HG02588 (cell line): ENCODE data around the gene ZCCHC3.

Experiments used
- ATAC-seq: cut with Tn5 transposase; IDR thresholded peaks from one replicate; pipeline ENCODE4 v1.9.1; 2021; ENCODE audit warnings: mild to moderate bottlenecking, moderate library complexity; ENCODE audit not compliant: unreplicated experiment

The ZCCHC3 gene

GRCh38 chr20:278607-279571 lies 18.5 kb upstream of the ZCCHC3 start:
- no peak for ATAC-seq

- ATAC-seq = no peak
These were observed 13.2 kb upstream of the ZCCHC3 start for GRCh38 chr20:284172-284571.

DNA sequence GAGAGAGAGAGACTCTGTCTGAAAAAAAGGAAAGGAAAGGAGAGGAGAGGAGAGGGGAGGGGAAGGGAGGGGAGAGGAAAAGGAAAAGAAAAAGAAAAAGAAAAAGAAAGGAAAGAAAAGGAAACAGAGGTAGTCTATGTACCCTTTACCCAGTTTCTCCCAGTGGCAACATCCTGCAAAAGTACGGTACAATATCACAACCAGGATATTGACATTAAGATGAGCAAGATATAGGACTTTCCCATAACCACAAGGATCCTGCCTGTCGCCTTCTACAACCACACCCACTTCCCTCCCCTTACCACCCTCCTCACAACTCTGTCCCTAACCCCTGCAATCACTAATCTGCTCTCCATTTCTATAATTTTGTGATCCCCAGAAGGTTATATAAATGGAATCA lies 10.9 kb upstream of the ZCCHC3 start:
- ATAC-seq = no peak

DNA sequence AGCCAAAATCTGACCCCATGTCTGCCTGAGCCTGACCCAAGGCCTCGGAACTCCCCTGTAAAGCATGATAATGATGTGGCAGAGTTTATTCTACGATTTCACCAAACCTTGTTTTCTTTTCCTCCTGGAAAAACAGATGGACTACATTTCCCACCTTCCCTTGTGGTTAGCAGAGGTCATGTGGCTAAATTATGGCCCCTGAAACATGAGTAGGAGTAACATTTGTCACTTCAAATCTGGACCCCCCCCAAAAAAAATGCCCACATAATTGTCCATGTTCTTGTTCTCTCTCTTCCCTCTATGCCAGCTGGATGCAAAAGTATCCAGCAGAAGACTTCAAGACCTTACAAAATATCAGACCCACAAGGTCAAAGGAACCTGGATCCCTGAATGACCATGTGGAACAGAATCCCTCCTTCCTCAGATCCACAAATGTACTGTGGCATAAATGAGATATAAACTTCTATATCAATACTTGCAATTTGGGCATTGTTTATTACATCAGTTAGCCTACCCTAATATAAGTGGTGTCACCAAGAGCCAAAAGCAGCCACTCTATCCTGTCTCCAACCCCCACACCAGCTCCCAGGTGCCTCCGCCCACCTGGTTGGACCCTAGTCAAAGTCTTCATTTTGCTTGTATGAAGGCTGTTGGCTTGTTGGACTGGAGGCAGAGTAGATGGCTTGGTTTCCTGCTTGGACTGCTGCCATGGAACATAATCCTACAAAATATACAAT lies 8.2 kb upstream of the ZCCHC3 start:
- no peak for ATAC-seq

- ATAC-seq = no peak
These were observed 7.7 kb upstream of the ZCCHC3 start for GRCh38 chr20:289693-290083.

DNA sequence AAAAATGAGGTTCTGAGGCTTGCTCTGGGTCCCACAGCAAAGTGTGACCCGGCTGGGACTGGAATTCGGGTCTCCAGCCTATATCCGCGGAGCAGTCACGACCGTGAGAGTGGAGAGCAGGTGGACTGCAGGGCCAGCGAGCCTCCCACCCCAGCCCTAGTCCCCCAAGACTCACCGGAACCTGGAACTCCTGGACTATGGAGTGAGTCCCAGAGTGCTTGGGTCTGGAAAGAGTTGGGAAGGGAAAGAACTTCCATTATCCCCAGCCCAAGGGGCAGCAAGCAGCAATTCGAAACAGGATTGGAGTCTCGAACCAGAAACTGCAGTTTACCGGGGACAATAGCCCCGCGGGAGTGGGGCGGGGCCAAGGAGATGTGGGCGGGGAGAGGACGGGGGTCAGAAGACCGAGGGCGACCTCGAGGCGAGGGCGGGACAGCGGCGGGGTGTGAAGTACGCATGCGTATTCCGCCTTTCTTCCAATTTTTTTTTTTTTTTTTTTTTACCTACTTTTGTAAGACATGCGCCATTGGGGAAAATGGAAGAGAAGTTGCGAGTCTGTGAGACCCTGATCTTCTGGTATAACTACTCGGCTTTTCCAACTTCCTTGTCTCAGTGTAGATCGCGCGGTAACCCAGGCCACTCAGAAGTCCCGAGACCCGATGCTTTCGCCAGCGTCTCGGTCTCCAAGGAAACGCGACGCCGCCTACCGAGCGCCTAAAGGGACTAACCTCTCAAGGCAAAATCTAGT lies 7.1 kb upstream of the ZCCHC3 start, which contains the start of gene C20orf96:
C20orf96 (minus strand) TSS at position 667 of the 748 bp plus-strand sequence; CDS start at position 527, 140 bp downstream.
- peak; percentile 87 for ATAC-seq

DNA sequence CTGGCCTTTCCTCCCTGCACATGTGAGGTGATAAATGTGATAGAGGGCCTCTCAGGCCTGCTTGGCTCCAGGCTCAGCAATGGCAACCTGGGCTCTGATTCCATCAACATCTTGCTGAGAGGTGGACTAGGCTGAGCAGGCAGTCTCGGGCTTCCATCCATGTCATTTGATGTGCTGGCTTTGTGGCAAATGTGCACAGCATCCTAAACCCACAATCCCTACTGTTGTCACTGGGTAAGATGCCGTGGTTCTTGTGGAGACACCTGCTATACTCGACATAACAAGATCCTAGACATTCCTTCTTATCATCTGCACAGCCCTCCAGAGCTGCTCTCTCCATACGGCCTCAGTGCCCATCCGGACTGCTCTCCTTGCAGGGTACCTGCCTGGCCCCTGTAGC lies 2.8 kb upstream of the ZCCHC3 start:
- no peak for ATAC-seq

DNA sequence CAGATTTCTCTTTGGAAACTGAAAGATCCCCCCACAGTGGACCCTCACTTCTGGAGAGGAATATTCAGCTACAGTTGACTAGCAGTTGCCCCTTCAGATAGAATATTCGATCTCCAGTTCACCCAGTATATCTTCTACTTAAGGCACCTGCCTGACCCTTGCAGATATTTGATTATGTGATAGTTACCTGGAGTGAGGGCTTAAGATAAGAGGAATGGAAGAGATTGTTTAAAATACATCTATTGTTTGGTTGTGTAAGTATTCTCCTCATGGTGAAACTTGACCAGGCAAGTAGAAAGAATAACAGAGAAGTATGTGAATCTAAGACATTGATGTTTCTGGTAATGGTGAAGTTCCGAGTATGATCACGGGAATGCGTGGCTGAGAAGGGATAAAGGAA lies 1.6 kb upstream of the ZCCHC3 start:
- no peak for ATAC-seq

DNA sequence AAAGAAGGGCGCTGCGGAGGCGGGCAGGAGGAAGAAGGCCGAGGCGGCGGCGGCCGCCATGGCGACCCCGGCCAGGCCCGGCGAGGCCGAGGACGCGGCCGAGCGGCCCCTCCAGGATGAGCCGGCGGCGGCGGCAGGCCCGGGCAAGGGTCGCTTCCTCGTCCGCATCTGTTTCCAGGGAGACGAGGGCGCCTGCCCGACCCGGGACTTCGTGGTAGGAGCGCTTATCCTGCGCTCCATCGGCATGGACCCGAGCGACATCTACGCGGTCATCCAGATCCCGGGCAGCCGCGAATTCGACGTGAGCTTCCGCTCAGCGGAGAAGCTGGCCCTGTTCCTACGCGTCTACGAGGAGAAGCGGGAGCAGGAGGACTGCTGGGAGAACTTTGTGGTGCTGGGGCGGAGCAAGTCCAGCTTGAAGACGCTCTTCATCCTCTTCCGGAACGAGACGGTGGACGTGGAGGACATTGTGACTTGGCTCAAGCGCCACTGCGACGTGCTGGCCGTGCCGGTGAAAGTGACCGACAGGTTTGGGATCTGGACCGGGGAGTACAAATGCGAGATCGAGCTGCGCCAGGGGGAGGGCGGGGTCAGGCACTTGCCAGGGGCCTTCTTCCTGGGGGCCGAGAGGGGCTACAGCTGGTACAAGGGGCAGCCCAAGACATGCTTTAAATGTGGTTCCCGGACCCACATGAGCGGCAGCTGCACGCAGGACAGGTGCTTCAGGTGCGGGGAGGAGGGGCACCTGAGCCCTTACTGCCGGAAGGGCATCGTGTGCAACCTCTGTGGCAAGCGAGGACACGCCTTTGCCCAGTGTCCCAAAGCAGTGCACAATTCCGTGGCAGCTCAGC lies 780 bp downstream of the ZCCHC3 start:
- ATAC-seq = peak; percentile 26

GRCh38 chr20:298776-299391 lies 1.5 kb downstream of the ZCCHC3 start:
- no peak for ATAC-seq

DNA sequence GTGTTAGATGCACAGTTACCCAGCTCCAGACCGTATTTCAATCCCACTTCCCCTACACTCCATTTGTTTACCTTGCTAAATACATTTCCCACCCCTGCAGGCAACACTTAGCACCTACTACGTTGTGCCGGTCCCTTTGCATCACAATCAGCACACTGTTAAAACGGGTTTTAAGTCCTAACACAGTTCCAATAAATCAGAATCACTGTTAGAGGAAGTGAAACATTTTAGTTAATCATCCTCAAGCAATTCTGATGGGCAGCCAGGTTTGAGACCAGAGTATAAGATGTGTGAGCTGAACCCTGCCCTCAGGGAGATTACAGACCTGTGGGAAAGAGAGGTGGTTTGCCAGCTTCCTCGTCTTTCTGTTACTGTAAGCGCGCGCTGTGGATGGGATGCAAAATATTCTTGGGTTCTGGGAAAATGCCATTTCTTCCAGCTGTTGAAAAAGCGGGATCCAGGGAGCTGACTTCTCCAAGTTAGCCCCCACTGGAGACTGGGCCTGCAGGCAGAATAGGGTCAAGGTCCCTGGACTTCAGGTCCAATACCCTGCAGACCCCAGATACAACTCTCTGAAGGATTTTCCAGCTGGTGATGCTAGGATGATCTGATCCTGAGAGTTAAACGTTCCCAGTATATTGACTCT lies 3.1 kb downstream of the ZCCHC3 start:
- no peak for ATAC-seq

DNA sequence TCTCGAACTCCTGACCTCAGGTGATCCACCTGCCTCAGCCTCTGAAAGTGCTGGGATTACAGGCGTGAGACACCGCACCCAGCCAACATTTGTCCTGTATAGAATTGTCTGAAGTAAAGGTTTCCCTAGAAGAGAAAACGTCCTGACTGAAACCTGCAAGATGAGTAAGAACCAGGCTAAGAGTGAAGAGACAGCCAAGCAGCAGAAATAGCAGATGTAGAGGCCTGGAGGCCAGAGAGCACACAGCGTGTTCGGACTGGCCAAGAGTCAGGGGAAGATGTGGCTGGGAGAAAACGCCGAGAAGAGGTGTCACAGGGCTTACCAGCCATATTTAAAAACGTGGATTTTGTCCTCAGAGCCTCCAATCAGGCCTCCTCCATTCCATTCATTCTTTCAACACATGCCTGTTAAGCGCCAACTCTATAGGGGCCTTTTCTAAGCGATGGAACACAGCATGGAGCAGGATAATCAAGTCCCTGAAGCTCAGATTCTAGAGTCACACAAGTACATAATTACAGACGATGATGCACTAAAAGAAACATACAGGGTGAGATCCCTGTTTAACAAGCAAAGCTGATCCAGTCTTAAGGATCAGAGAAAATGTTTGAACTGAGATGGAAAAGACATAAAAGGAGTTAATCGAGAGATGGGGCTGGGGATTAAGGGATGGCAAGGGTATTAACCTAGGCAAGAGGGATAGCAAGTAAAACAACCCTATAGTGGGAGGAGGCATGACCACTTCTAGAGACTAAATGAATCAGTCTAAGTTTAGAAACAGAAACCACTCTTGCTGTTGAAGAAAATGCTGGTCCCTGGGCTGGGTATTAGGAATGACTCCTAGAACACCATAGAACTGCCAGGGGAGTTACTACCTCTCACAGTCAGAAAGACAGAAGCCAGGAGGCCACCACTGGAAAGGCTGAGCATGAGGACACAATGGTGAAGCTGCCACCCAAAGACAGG lies 4.8 kb downstream of the ZCCHC3 start:
- ATAC-seq = no peak

GRCh38 chr20:305745-306144 lies 8.4 kb downstream of the ZCCHC3 start:
- ATAC-seq = no peak

GRCh38 chr20:308427-309038 lies 11.2 kb downstream of the ZCCHC3 start:
- ATAC-seq = no peak

DNA sequence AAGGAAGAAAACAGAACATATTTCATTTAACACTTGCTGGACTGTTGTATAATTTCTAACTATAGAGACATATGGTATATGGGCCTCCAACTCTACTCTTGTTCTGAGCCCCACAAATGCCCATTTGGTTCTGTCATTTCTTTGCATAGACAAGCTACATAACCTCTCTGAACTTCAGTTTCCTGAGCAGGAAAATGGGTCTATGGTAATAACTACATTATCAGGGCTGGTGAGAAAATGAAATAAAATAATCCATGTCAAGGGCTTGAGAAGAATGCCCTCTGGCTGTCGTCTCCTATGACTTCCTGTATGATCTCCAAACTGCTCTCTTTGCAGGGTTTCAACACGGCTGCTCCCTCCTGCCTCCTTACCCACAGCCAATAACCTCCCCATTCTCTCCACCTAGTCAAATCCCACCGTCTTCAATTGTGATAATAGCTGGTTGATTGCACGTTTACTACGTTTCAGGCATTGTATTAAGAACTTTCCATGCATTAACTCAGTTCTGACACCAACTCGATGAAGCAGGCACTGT lies 12.0 kb downstream of the ZCCHC3 start:
- no peak for ATAC-seq

DNA sequence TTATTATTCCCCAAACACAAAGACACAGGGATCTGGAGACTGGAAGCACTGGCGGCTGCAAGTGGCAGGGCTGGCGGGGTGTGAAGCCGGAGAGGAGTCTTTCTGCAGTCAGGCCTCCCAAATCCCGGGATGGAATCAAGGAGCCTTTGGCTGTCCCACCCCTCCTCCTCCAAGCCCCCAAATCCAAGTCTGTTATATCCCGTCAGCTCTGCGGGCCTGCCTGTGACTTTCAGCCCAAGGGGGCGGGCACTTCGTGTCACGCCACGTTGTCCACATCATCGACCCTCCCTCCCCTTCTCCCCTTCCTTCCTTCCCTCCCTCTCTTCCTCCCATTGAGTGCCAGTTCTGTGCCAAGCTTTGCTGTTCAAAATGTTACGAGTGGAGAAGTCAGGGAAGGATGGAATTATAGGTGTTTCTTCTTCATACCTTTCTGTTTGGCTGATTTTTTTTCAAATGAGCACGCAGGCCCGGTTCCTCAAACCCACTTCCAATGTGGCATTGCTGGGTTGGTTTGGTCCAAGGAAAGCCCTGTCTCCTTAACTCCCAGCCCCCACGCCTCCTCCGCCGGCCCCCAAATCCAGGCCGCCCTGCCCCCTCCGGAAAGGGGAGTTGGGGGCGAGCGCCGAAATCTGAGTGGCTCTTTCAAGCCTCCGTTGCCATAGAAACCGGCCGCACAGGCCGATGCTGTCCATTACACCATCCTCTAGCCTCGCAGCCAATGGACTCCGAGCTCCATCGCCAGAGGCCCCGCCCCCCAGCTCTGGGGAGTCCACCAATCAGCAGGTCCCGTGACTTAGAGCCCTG lies 12.7 kb downstream of the ZCCHC3 start:
- ATAC-seq = peak; percentile 98

GRCh38 chr20:310645-311044 lies 13.3 kb downstream of the ZCCHC3 start:
- no peak for ATAC-seq
